Measurements from ENCODE around the gene PPARGC1A.

Gene PPARGC1A

GRCh38 chr4:23923141-23923540 lies 33.3 kb upstream of the PPARGC1A start:
- no peak for DNase-seq (ENCODE audit: low read depth)
- in situ Hi-C loops (cut with HindIII; ENCODE audit: low sequenced_read_pairs): no loop called here
- no peak for TF ChIP-seq CTCF (IDR thresholded peaks at IDR 0.05; ENCODE audit: low read depth, low read length, missing control alignments)
- no peak overlapping the region for H3K4me3 ChIP-seq (ENCODE audit: low read depth, low read length)

DNA sequence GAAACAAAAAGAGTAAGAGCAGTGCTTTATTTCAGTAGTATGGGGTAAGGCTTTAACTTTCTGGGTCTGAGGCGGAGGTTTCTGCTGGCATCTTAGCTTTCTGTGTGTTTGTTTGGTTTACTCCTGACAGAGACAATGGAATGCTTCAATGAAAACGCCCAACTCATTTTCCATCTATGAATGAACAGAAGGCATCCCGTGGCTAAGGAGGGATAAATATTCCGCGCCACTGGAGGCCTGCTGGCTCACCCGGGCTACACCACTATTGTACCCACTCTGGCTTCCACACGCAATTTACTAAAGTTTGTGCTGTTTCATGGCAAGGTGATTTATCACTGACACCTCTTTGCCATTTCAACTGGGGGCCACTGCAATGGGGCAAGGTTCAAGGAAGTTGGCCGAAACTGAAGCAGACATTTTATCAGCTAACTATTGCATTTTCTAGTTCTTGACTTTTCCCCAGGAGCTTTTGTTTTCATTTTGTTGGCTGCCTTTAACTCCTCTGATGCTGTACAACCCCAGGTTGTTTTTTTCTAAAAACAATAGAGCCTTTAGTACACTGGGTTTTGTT lies 32.8 kb upstream of the PPARGC1A start:
- in situ Hi-C loops (cut with HindIII; ENCODE audit: low sequenced_read_pairs): no loop called here
- DNase-seq (ENCODE audit: low read depth): peak; percentile 68
- no peak for TF ChIP-seq CTCF (IDR thresholded peaks at IDR 0.05; ENCODE audit: low read depth, low read length, missing control alignments)
- no peak overlapping the region for H3K4me3 ChIP-seq (ENCODE audit: low read depth, low read length)

GRCh38 chr4:23922013-23922412 lies 32.2 kb upstream of the PPARGC1A start:
- DNase-seq (ENCODE audit: low read depth): no peak
- H3K4me3 ChIP-seq (ENCODE audit: low read depth, low read length): no peak overlapping the region
- no peak for TF ChIP-seq CTCF (IDR thresholded peaks at IDR 0.05; ENCODE audit: low read depth, low read length, missing control alignments)
- in situ Hi-C loops (cut with HindIII; ENCODE audit: low sequenced_read_pairs): no loop called here

- peak; percentile 72 for DNase-seq (ENCODE audit: low read depth)
- H3K4me3 ChIP-seq (ENCODE audit: low read depth, low read length): no peak overlapping the region
- in situ Hi-C loops (cut with HindIII; ENCODE audit: low sequenced_read_pairs): no loop called here
- no peak for TF ChIP-seq CTCF (IDR thresholded peaks at IDR 0.05; ENCODE audit: low read depth, low read length, missing control alignments)
These were observed 31.6 kb upstream of the PPARGC1A start for GRCh38 chr4:23921447-23921845.

- H3K4me3 ChIP-seq (ENCODE audit: low read depth, low read length): no peak overlapping the region
- TF ChIP-seq CTCF (IDR thresholded peaks at IDR 0.05; ENCODE audit: low read depth, low read length, missing control alignments): no peak
- no peak for DNase-seq (ENCODE audit: low read depth)
- in situ Hi-C loops (cut with HindIII; ENCODE audit: low sequenced_read_pairs): no loop called here
These were observed 31.0 kb upstream of the PPARGC1A start for GRCh38 chr4:23920716-23921446.

- H3K4me3 ChIP-seq (ENCODE audit: low read depth, low read length): no peak overlapping the region
These were observed 30.4 kb upstream of the PPARGC1A start for GRCh38 chr4:23920296-23920695.

More at GRCh38 chr4:23920296-23920695, 30.4 kb upstream of the PPARGC1A start:
- in situ Hi-C loops (cut with HindIII; ENCODE audit: low sequenced_read_pairs): no loop called here
- no peak for DNase-seq (ENCODE audit: low read depth)
- TF ChIP-seq CTCF (IDR thresholded peaks at IDR 0.05; ENCODE audit: low read depth, low read length, missing control alignments): no peak
